GM23338 (cell line): ENCODE results near the gene DGKG. TPM values are rescaled to one million over a fixed set of nuclear protein-coding genes. Genes with fewer than 3 reads are reported as not detected.

Experiments
- ATAC-seq: fragments of 200-7000 bp; cut with Tn5 transposase; 3 replicates; pipeline ENCODE4 v1.9.1; 2020
- DNase-seq: peaks from one replicate; pipeline ENCODE4 v3.0.0-alpha.2; 2015; ENCODE audit warnings: low spot score
- H2AFZ ChIP-seq: fragments of 200-600 bp; sonication (generic); 2 replicates; pipeline ENCODE4 v1.8.0; 2016; ENCODE audit warnings: antibody characterized with exemption, mild to moderate bottlenecking, moderate library complexity
- H3F3A ChIP-seq: fragments of 200-600 bp; sonication (generic); replicated peaks from 2 replicates; pipeline ENCODE4 v1.8.0; 2017; ENCODE audit warnings: antibody characterized with exemption, mixed run types, low read depth
- H3K27ac ChIP-seq: fragments of 200-600 bp; sonication (generic); 2 replicates; pipeline ENCODE4 v1.6.1; 2016; ENCODE audit warnings: low read depth
- H3K27me3 ChIP-seq: fragments of 200-600 bp; sonication (generic); 2 replicates; pipeline ENCODE4 v1.8.0; 2016; ENCODE audit warnings: mild to moderate bottlenecking, mixed run types, moderate library complexity; ENCODE audit not compliant: insufficient read depth
- H3K36me3 ChIP-seq: fragments of 200-600 bp; sonication (generic); 2 replicates; pipeline ENCODE4 v1.8.0; 2016; ENCODE audit warnings: mild to moderate bottlenecking; ENCODE audit not compliant: insufficient read depth
- H3K4me1 ChIP-seq: fragments of 200-600 bp; sonication (generic); 2 replicates; pipeline ENCODE4 v1.8.0; 2016; ENCODE audit warnings: mild to moderate bottlenecking, moderate library complexity; ENCODE audit not compliant: insufficient read depth
- H3K4me2 ChIP-seq: fragments of 200-600 bp; sonication (generic); 2 replicates; pipeline ENCODE4 v1.7.1; 2017; ENCODE audit warnings: mixed run types
- H3K4me3 ChIP-seq: fragments of 200-600 bp; sonication (generic); 2 replicates; pipeline ENCODE4 v1.6.1; 2016; ENCODE audit warnings: mixed run types
- H3K79me2 ChIP-seq: fragments of 200-600 bp; sonication (generic); replicated peaks from 2 replicates; pipeline ENCODE4 v1.8.0; 2017; ENCODE audit warnings: mild to moderate bottlenecking; ENCODE audit not compliant: insufficient read depth
- H3K9me2 ChIP-seq: fragments of 200-600 bp; sonication (generic); 2 replicates; pipeline ENCODE4 v1.8.0; 2017; ENCODE audit not compliant: insufficient read depth
- H4K20me1 ChIP-seq: fragments of 200-600 bp; sonication (generic); replicated peaks from 2 replicates; pipeline ENCODE4 v1.8.0; 2017; ENCODE audit warnings: mild to moderate bottlenecking; ENCODE audit not compliant: insufficient read depth
- H3K27ac Mint-ChIP-seq: 2 replicates; pipeline ENCODE4 v1.8.0; 2020; ENCODE audit warnings: inconsistent platforms, mild to moderate bottlenecking, moderate library complexity, mixed read lengths
- H3K27me3 Mint-ChIP-seq: 3 replicates; pipeline ENCODE4 v1.8.0; 2022; ENCODE audit warnings: low read depth, mild to moderate bottlenecking, moderate library complexity, mixed read lengths, inconsistent platforms; ENCODE audit not compliant: insufficient read depth, poor library complexity
- H3K36me3 Mint-ChIP-seq: 3 replicates; pipeline ENCODE4 v1.8.0; 2021; ENCODE audit warnings: low read depth, mild to moderate bottlenecking, inconsistent platforms, moderate library complexity, mixed read lengths
- H3K4me1 Mint-ChIP-seq: 3 replicates; pipeline ENCODE4 v1.8.0; 2020; ENCODE audit warnings: mild to moderate bottlenecking, inconsistent platforms, mixed read lengths
- H3K4me3 Mint-ChIP-seq: 3 replicates; pipeline ENCODE4 v1.8.0; 2021; ENCODE audit warnings: moderate library complexity, mild to moderate bottlenecking, inconsistent platforms, mixed read lengths
- H3K9me3 Mint-ChIP-seq: 3 replicates; pipeline ENCODE4 v1.8.0; 2020; ENCODE audit warnings: moderate library complexity, mild to moderate bottlenecking, inconsistent platforms, mixed read lengths
- CREB1 ChIP-seq: fragments of 250-450 bp; sonication (Bioruptor Pico); IDR thresholded peaks from 2 replicates; pipeline ENCODE4 v1.5.0; 2020; ENCODE audit warnings: low read depth, mild to moderate bottlenecking, moderate library complexity
- EZH2 ChIP-seq: fragments of 200-600 bp; sonication (generic); IDR thresholded peaks from one replicate; pipeline ENCODE4 v1.8.0; 2017; ENCODE audit warnings: antibody characterized with exemption, mild to moderate bottlenecking, low read depth; ENCODE audit not compliant: unreplicated experiment
- JUNB ChIP-seq: IDR thresholded peaks from one replicate; pipeline ENCODE4 v1.6.1; 2016; ENCODE audit warnings: antibody characterized with exemption; ENCODE audit not compliant: unreplicated experiment
- NANOG ChIP-seq: IDR thresholded peaks from 2 replicates; pipeline ENCODE4 v1.6.1; 2016; ENCODE audit warnings: antibody characterized with exemption, borderline replicate concordance
- POLR2AphosphoS5 ChIP-seq: IDR thresholded peaks from 2 replicates; pipeline ENCODE4 v1.6.1; 2016; ENCODE audit warnings: antibody characterized with exemption, low read depth
- STAT1 ChIP-seq: IDR thresholded peaks from one replicate; pipeline ENCODE4 v1.6.1; 2016; ENCODE audit warnings: antibody characterized with exemption; ENCODE audit not compliant: unreplicated experiment
- ZNF114 ChIP-seq: fragments of 250-450 bp; sonication (Bioruptor Pico); IDR thresholded peaks from 2 replicates; pipeline ENCODE4 v1.5.0; 2020; ENCODE audit warnings: mild to moderate bottlenecking, moderate library complexity
- ZNF331 ChIP-seq: fragments of 250-450 bp; sonication (Bioruptor Pico); IDR thresholded peaks from 2 replicates; pipeline ENCODE4 v1.5.0; 2020; ENCODE audit warnings: low read depth, mild to moderate bottlenecking, moderate library complexity
- polyA plus RNA-seq: library from polyadenylated mRNA; unstranded; fragments of >200 nt; fragmentation: Nextera tagmentation; extraction: Ambion mirVana; gene quantifications from 2 replicates; pipeline ENCODE4 v1.2.1, GENCODE V29; 2016
- total RNA-seq: library from RNA; depleted of rRNA; stranded (reverse); fragments of >200 nt; shearing (Covaris generic); gene quantifications from 2 replicates; pipeline ENCODE4 v1.2.3, GENCODE V29; 2014
- TF ChIP-seq, protein P1 (sequence below): IDR thresholded peaks from 2 replicates; pipeline ENCODE4 v1.6.1; 2016; ENCODE audit warnings: antibody characterized with exemption
- TF ChIP-seq, protein P2 (sequence below): IDR thresholded peaks from one replicate; pipeline ENCODE4 v1.6.1; 2018; ENCODE audit warnings: antibody characterized with exemption; ENCODE audit not compliant: unreplicated experiment
- TF ChIP-seq, protein P3 (sequence below): fragments of 250-450 bp; sonication (Bioruptor Pico); IDR thresholded peaks from 2 replicates; pipeline ENCODE4 v1.5.0; 2020; ENCODE audit warnings: mild to moderate bottlenecking, moderate library complexity
- TF ChIP-seq, protein P4 (sequence below), 2 experiments: fragments of 200-600 bp in 1 of 2; sonication (generic) in 1 of 2; conservative IDR thresholded peaks; 2 replicates each; pipeline versions ENCODE4 v1.5.1 to v1.6.1; 2016 to 2017; ENCODE audit warnings: antibody characterized with exemption in 2 of 2, low read depth in 2 of 2, mild to moderate bottlenecking in 2 of 2, moderate library complexity in 1 of 2

DGKG gene
- total and polyA plus RNA-seq, 2 experiments from 2014 or later = 0.14 to 0.31 TPM

DNA sequence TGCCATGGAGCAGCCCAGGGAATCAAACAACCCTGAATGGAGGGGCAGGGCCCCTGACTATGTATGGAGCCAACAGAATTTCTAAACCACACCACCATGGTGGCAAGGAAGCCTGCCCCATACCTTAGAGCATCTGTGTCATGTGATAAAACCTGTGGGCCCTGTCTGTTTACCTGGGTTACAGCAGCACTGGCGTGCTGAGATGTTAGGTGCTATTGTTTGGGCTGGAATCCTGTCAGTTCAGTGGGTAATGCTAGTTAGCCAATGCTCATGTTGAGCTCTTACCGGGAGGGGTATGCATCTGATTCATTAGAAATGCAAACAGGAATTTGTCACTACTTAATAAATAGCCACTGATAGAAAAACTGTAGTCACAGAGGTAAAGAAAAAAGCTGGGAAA lies 189.7 kb downstream of the DGKG start (continued):
- TF ChIP-seq NANOG (no peak), ZNF114 (CRISPR knock-in tag) (no peak), EZH2 (no peak), STAT1 (no peak), POLR2AphosphoS5 (no peak), CREB1 (no peak)
- TF ChIP-seq, protein P1, sequence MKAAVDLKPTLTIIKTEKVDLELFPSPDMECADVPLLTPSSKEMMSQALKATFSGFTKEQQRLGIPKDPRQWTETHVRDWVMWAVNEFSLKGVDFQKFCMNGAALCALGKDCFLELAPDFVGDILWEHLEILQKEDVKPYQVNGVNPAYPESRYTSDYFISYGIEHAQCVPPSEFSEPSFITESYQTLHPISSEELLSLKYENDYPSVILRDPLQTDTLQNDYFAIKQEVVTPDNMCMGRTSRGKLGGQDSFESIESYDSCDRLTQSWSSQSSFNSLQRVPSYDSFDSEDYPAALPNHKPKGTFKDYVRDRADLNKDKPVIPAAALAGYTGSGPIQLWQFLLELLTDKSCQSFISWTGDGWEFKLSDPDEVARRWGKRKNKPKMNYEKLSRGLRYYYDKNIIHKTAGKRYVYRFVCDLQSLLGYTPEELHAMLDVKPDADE = no peak

DNA sequence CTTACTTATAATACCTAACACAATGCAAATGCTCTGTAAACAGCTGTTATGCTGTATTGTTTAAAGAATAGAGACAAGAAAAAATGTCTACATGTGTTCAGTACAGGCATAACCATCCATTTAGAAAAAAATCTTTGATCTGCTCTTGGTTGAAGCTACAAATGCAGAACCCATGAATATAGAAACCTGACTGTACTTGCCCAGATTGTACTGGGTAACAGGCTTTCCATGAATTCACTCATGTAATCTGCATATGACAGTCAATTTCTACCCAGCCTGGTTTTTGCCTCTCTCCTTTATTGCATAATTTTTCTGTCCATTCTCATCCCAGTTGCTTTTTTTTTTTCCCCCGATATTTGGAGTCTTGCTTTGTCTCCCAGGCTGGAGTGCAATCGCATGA lies 190.5 kb downstream of the DGKG start:
- Histone ChIP-seq H4K20me1 (no peaks in the 10 kb centered on the region), H3K4me2 (no peak overlapping the region), H3K27me3 (no peaks in the 10 kb centered on the region), H3K36me3 (no peaks in the 10 kb centered on the region), H3K9me2 (no peaks in the 10 kb centered on the region), H3K4me3 (no peak overlapping the region), H3K4me1 (no peaks in the 10 kb centered on the region), H2AFZ (no peak overlapping the region), H3F3A (no peaks in the 10 kb centered on the region), H3K27ac (no peak overlapping the region), H3K79me2 (no peaks in the 10 kb centered on the region)
- Mint-ChIP-seq H3K36me3 (no peaks in the 10 kb centered on the region), H3K9me3 (no peaks in the 10 kb centered on the region), H3K27ac (no peak overlapping the region), H3K27me3 (peaks cover 3% of the 10 kb centered on the region), H3K4me3 (no peak overlapping the region), H3K4me1 (no peaks in the 10 kb centered on the region)
- DNase-seq = no peak
- no peak for ATAC-seq
- no peak for TF ChIP-seq STAT1
- no peak for TF ChIP-seq ZNF331
- TF ChIP-seq JUNB = no peak
- TF ChIP-seq, protein P2, sequence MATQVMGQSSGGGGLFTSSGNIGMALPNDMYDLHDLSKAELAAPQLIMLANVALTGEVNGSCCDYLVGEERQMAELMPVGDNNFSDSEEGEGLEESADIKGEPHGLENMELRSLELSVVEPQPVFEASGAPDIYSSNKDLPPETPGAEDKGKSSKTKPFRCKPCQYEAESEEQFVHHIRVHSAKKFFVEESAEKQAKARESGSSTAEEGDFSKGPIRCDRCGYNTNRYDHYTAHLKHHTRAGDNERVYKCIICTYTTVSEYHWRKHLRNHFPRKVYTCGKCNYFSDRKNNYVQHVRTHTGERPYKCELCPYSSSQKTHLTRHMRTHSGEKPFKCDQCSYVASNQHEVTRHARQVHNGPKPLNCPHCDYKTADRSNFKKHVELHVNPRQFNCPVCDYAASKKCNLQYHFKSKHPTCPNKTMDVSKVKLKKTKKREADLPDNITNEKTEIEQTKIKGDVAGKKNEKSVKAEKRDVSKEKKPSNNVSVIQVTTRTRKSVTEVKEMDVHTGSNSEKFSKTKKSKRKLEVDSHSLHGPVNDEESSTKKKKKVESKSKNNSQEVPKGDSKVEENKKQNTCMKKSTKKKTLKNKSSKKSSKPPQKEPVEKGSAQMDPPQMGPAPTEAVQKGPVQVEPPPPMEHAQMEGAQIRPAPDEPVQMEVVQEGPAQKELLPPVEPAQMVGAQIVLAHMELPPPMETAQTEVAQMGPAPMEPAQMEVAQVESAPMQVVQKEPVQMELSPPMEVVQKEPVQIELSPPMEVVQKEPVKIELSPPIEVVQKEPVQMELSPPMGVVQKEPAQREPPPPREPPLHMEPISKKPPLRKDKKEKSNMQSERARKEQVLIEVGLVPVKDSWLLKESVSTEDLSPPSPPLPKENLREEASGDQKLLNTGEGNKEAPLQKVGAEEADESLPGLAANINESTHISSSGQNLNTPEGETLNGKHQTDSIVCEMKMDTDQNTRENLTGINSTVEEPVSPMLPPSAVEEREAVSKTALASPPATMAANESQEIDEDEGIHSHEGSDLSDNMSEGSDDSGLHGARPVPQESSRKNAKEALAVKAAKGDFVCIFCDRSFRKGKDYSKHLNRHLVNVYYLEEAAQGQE = no peak
- TF ChIP-seq EZH2 = no peak
- TF ChIP-seq, protein P3, sequence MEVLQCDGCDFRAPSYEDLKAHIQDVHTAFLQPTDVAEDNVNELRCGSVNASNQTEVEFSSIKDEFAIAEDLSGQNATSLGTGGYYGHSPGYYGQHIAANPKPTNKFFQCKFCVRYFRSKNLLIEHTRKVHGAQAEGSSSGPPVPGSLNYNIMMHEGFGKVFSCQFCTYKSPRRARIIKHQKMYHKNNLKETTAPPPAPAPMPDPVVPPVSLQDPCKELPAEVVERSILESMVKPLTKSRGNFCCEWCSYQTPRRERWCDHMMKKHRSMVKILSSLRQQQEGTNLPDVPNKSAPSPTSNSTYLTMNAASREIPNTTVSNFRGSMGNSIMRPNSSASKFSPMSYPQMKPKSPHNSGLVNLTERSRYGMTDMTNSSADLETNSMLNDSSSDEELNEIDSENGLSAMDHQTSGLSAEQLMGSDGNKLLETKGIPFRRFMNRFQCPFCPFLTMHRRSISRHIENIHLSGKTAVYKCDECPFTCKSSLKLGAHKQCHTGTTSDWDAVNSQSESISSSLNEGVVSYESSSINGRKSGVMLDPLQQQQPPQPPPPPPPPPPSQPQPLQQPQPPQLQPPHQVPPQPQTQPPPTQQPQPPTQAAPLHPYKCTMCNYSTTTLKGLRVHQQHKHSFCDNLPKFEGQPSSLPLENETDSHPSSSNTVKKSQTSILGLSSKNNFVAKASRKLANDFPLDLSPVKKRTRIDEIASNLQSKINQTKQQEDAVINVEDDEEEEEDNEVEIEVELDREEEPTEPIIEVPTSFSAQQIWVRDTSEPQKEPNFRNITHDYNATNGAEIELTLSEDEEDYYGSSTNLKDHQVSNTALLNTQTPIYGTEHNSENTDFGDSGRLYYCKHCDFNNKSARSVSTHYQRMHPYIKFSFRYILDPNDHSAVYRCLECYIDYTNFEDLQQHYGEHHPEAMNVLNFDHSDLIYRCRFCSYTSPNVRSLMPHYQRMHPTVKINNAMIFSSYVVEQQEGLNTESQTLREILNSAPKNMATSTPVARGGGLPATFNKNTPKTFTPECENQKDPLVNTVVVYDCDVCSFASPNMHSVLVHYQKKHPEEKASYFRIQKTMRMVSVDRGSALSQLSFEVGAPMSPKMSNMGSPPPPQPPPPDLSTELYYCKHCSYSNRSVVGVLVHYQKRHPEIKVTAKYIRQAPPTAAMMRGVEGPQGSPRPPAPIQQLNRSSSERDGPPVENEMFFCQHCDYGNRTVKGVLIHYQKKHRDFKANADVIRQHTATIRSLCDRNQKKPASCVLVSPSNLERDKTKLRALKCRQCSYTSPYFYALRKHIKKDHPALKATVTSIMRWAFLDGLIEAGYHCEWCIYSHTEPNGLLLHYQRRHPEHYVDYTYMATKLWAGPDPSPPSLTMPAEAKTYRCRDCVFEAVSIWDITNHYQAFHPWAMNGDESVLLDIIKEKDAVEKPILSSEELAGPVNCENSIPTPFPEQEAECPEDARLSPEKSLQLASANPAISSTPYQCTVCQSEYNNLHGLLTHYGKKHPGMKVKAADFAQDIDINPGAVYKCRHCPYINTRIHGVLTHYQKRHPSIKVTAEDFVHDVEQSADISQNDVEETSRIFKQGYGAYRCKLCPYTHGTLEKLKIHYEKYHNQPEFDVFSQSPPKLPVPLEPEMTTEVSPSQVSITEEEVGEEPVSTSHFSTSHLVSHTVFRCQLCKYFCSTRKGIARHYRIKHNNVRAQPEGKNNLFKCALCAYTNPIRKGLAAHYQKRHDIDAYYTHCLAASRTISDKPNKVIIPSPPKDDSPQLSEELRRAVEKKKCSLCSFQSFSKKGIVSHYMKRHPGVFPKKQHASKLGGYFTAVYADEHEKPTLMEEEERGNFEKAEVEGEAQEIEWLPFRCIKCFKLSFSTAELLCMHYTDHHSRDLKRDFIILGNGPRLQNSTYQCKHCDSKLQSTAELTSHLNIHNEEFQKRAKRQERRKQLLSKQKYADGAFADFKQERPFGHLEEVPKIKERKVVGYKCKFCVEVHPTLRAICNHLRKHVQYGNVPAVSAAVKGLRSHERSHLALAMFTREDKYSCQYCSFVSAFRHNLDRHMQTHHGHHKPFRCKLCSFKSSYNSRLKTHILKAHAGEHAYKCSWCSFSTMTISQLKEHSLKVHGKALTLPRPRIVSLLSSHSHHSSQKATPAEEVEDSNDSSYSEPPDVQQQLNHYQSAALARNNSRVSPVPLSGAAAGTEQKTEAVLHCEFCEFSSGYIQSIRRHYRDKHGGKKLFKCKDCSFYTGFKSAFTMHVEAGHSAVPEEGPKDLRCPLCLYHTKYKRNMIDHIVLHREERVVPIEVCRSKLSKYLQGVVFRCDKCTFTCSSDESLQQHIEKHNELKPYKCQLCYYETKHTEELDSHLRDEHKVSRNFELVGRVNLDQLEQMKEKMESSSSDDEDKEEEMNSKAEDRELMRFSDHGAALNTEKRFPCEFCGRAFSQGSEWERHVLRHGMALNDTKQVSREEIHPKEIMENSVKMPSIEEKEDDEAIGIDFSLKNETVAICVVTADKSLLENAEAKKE (CRISPR knock-in tag) = no peak
- TF ChIP-seq, protein P4, sequence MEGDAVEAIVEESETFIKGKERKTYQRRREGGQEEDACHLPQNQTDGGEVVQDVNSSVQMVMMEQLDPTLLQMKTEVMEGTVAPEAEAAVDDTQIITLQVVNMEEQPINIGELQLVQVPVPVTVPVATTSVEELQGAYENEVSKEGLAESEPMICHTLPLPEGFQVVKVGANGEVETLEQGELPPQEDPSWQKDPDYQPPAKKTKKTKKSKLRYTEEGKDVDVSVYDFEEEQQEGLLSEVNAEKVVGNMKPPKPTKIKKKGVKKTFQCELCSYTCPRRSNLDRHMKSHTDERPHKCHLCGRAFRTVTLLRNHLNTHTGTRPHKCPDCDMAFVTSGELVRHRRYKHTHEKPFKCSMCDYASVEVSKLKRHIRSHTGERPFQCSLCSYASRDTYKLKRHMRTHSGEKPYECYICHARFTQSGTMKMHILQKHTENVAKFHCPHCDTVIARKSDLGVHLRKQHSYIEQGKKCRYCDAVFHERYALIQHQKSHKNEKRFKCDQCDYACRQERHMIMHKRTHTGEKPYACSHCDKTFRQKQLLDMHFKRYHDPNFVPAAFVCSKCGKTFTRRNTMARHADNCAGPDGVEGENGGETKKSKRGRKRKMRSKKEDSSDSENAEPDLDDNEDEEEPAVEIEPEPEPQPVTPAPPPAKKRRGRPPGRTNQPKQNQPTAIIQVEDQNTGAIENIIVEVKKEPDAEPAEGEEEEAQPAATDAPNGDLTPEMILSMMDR (conservative IDR thresholded peaks at IDR 0.05; ENCODE audit: low read depth in 2 of 2) = no peak
- no peak for TF ChIP-seq ZNF114 (CRISPR knock-in tag)
- TF ChIP-seq POLR2AphosphoS5 = no peak
- TF ChIP-seq CREB1 = no peak
